VCaP (cell line): Measurements from ENCODE around the gene TMLHE.

Experiments
- H3K27ac ChIP-seq: fragments of 450-650 bp; 2 replicates; pipeline ENCODE4 v1.5.1; 2017
- TF ChIP-seq, protein P1 (sequence below): fragments of 450-650 bp; conservative IDR thresholded peaks from 2 replicates; pipeline ENCODE4 v1.5.1; 2017; ENCODE audit warnings: mild to moderate bottlenecking, moderate library complexity

The TMLHE gene

GRCh38 chrX:155615938-155616337, 3.2 kb upstream of the TMLHE start:
- TF ChIP-seq, protein P1, sequence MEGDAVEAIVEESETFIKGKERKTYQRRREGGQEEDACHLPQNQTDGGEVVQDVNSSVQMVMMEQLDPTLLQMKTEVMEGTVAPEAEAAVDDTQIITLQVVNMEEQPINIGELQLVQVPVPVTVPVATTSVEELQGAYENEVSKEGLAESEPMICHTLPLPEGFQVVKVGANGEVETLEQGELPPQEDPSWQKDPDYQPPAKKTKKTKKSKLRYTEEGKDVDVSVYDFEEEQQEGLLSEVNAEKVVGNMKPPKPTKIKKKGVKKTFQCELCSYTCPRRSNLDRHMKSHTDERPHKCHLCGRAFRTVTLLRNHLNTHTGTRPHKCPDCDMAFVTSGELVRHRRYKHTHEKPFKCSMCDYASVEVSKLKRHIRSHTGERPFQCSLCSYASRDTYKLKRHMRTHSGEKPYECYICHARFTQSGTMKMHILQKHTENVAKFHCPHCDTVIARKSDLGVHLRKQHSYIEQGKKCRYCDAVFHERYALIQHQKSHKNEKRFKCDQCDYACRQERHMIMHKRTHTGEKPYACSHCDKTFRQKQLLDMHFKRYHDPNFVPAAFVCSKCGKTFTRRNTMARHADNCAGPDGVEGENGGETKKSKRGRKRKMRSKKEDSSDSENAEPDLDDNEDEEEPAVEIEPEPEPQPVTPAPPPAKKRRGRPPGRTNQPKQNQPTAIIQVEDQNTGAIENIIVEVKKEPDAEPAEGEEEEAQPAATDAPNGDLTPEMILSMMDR = no peak
- H3K27ac ChIP-seq = no peak overlapping the region

DNA sequence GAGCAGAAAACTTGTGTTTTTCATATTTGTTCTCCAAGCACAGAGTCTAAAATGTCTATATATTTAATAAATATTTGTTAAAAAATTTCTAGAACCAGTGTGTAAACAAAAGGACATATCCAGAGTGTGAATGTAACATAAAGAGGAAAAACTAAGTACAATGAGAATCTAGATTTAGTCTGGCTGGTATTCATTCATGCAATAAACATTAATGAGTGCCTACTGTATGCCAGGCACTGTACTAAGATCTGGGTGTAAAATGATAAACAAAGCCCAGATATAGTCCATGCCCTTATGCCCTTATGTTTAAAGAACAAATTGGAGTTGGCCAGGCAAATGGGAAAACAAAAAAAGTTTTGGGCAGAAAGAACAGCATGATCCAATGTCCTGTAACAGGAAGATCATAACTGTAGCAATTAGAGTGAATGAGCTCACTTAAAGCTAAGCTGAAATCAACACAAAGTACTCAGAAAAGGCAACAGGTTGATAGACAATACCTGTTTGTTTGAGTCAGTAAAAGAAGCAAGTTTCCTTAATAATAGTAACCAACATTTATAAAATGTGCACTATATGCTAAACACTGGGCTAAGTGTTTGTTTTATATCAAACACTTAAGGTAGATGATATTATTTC, 1.3 kb upstream of the TMLHE start:
- TF ChIP-seq, protein P1 = no peak

GRCh38 chrX:155611302-155611701, 1.4 kb downstream of the TMLHE start:
- no peak overlapping the region for H3K27ac ChIP-seq

More for the DNA sequence above, 1.3 kb upstream of the TMLHE start:
- H3K27ac ChIP-seq = no peak overlapping the region

DNA sequence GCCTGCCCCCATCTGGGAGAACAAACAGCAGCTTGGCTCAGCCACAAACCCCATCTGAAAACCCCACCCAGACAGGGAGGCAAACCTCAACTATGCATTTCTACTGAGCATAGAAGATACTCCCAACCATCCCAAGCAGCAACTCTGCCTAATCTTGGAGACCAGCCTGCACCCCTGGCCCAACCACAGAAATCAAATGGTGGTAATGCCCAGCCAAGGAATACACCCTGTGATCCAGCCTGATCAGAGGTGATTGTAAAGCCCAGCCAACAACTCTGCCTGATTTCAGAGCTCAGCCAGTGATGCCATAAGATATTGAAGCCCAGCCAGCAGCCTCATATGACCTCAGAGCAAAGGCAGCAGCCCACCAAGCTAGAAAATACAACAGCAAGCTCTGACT, 19.8 kb downstream of the TMLHE start:
- H3K27ac ChIP-seq = no peak overlapping the region
- TF ChIP-seq, protein P1 = no peak

More at GRCh38 chrX:155611302-155611701, 1.4 kb downstream of the TMLHE start:
- TF ChIP-seq, protein P1 = no peak

GRCh38 chrX:155592331-155592730, 20.4 kb downstream of the TMLHE start:
- H3K27ac ChIP-seq = no peak overlapping the region
- TF ChIP-seq, protein P1 = no peak

- no peak overlapping the region for H3K27ac ChIP-seq
- TF ChIP-seq, protein P1 = no peak; the same call in 1 of the 2 replicates
Measured at GRCh38 chrX:155577682-155578081, 35.1 kb downstream of the TMLHE start.

GRCh38 chrX:155563099-155563498, 49.7 kb downstream of the TMLHE start:
- no peak overlapping the region for H3K27ac ChIP-seq
- TF ChIP-seq, protein P1 = no peak
